Right lobe of liver (tissue), 6 donors: ENCODE data around the gene XPO6. TPM values are rescaled to one million over a fixed set of nuclear protein-coding genes. Genes with fewer than 3 reads are reported as not detected.

Experiments
- ATAC-seq, 4 donors: fragments of 200-7000 bp; cut with Tn5 transposase; one replicate each; pipeline ENCODE4 v1.9.1; 2020; ENCODE audit warnings: mild to moderate bottlenecking in 4 of 4, moderate library complexity in 4 of 4
- DNase-seq, 3 donors: peaks; one replicate each; pipeline ENCODE4 v3.0.0-alpha.2; 2020
- H3K27ac ChIP-seq, 3 donors: fragments of 200-600 bp; one replicate each; pipeline ENCODE4 v1.8.0; 2022
- H3K27me3 ChIP-seq, 2 donors: fragments of 200-600 bp; one replicate each; pipeline ENCODE4 v1.8.0; 2022
- H3K36me3 ChIP-seq, 4 donors: fragments of 200-600 bp; sonication (generic) in 1 of 4; one replicate each; pipeline versions ENCODE4 v1.5.1 to v1.8.0; 2017 to 2022; ENCODE audit warnings: control low read depth in 1 of 4
- H3K4me1 ChIP-seq, 4 donors: fragments of 200-600 bp; sonication (generic) in 1 of 4; one replicate each; pipeline versions ENCODE4 v1.5.1 to v1.8.0; 2017 to 2022; ENCODE audit warnings: control low read depth in 1 of 4
- H3K4me3 ChIP-seq, 3 donors: fragments of 200-600 bp; one replicate each; pipeline ENCODE4 v1.8.0; 2022
- H3K9me3 ChIP-seq, 4 donors: fragments of 200-600 bp; sonication (generic) in 1 of 4; one replicate each; pipeline versions ENCODE4 v1.5.1 to v1.8.0; 2017 to 2022; ENCODE audit warnings: control low read depth in 1 of 4
- POLR2A ChIP-seq: fragments of 450-650 bp; IDR thresholded peaks from one replicate; pipeline ENCODE4 v1.6.1; 2017; ENCODE audit warnings: antibody characterized with exemption, mild to moderate bottlenecking
- WGBS: methylation state at CpG from one replicate; pipeline ENCODE4 v1.1.6; 2018; ENCODE audit warnings: low coverage, low lambda C conversion rate; ENCODE audit not compliant: insufficient coverage; ENCODE audit errors: missing lambda C conversion rate; 5-methylcytosine and 5-hydroxymethylcytosine counted together
- intact Hi-C, 2 donors: fragments of 100-400 bp; cut with DNase I; formaldehyde crosslinking; loops; one replicate each; pipeline versions ENCODE4 v1.11.2 to v1.14.1; 2022
- total RNA-seq, 6 experiments: library from RNA; depleted of rRNA in 2 of 6; stranded (reverse); fragments of >200 nt in 2 of 6; fragmentation: NEBNext Ultra II Directional in 3 of 6; extraction: Animal tissue kit (Norgen Biotek cat#: 25700) in 3 of 6; gene quantifications; one replicate each; pipeline versions ENCODE4 v1.1.0 to v1.2.4, GENCODE V29; 2016 to 2023
- TF ChIP-seq, protein P1 (sequence below), 4 donors: fragments of 200-600 bp in 3 of 4; fragments of 450-650 bp in 1 of 4; IDR thresholded peaks; one replicate each; pipeline versions ENCODE4 v1.5.1 to v1.8.0; 2016 to 2022; ENCODE audit warnings: antibody characterized with exemption in 4 of 4, mild to moderate bottlenecking in 2 of 4
- donor health status: DM: no; HTN: yes; CAD: no.
- donor health status: DM: no; HTN: no; CAD: no.
- donor health status: DM: no; HTN: no; CAD: no.
- donor health status: DM: no; HTN: yes; CAD: no.
- donor health status: DM: no; HTN: yes; CAD: no.

XPO6 gene
- total RNA-seq, 6 experiments from 2014 or later = 41.8 to 62.1 (median 51.3) TPM

DNA sequence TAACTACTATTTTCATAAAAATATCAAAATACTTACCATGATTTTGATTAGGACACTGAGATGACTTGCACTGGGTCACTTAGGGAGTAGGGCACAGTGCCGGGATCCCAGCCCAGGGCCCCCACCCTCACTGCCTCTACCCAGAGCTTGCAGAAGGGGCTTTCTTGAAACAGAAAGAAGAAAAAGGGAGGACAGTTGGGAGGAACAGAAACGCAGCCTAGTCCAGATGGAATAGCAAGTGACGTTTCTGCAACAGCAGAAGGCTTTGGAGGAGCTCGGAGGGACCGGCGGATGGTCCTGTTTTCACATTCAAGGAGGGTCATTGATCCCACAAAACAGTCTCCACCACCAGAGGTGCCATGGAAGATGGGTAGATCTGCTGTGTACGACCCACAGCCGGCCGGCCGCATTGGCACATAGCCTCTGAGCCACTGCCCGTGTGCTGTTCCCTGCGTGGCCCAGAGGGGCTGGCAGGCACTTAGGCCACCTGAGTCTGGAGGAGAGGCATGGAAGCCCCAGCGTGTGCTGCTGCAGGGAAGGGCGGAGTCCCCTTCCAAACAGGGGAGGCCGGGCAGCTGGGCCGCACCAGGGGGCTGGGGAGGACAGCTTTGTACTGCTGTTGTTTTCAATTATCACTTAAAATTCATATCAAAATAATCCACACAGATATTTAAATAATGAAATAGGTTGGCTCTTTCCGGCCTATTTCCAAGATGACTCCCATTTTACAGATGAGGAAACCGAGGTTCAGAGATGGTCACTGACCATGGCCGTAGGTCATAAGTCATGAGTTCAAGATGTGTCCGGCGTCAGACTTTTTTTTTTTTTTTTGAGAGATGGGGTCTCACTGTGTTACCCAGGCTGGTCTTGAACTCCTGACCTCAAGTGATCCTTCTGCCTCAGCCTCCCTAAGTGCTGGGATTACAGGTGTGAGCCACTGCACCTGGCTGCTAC, 125.3 kb downstream of the XPO6 start:
- 85% methylated on average over 13 of the region's 21 CpGs for WGBS
- intact Hi-C loops = no loop called here
- Histone ChIP-seq H3K4me3 (no peak overlapping the region), H3K27ac (no peak overlapping the region), H3K36me3 (no peaks in the 10 kb centered on the region), H3K27me3 (no peaks in the 10 kb centered on the region), H3K4me1 (peaks cover 0 to 7% (median 0%) of the 10 kb centered on the region in 4 donors), H3K9me3 (no peaks in the 10 kb centered on the region)
- ATAC-seq (no peak), DNase-seq (no peak)
- TF ChIP-seq, protein P1, sequence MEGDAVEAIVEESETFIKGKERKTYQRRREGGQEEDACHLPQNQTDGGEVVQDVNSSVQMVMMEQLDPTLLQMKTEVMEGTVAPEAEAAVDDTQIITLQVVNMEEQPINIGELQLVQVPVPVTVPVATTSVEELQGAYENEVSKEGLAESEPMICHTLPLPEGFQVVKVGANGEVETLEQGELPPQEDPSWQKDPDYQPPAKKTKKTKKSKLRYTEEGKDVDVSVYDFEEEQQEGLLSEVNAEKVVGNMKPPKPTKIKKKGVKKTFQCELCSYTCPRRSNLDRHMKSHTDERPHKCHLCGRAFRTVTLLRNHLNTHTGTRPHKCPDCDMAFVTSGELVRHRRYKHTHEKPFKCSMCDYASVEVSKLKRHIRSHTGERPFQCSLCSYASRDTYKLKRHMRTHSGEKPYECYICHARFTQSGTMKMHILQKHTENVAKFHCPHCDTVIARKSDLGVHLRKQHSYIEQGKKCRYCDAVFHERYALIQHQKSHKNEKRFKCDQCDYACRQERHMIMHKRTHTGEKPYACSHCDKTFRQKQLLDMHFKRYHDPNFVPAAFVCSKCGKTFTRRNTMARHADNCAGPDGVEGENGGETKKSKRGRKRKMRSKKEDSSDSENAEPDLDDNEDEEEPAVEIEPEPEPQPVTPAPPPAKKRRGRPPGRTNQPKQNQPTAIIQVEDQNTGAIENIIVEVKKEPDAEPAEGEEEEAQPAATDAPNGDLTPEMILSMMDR (IDR thresholded peaks at IDR 0.05) = no peak
- no peak for TF ChIP-seq POLR2A

DNA sequence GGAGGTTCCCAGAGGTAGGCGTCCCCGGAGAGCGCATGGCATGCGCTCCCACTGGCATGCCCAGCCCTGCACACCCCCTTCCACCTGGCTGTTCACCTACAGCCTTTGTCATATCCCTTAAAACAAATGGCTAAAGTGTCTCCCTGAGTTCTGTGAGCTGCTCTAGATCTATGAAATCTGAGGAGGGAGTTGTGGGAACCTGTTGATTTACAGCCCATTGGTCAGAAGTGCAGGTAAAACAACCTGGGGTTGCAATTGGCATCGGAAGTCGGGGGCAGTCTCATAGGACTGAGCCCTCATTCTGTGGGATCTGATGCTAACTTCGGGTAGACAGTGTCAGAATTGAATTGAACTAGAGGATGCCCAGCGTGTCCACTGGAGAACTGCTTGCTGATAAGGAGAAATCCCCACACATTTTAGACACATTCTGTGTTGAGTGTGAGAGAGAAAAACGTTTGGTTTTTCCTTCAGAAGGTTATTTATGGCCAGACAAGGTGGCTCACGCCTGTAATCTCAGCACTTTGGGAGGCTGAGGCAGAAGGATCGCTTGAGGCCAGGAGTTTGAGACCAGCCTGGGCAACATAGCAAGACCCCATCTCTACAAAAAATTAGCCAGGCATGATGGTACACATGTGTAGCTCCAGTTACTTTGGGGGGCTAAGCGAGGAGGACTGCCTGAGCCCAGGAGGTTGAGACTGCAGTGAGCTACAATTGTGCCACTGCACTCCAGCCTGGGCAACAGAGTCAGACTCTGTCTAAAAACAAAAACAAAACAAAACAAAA, 126.2 kb downstream of the XPO6 start:
- Histone ChIP-seq H3K4me3 (no peak overlapping the region), H3K27ac (no peak overlapping the region), H3K27me3 (no peaks in the 10 kb centered on the region), H3K9me3 (no peaks in the 10 kb centered on the region), H3K36me3 (no peaks in the 10 kb centered on the region), H3K4me1 (peaks cover 0 to 7% (median 0%) of the 10 kb centered on the region in 4 donors)
- DNase-seq (no peak), ATAC-seq (no peak)
- intact Hi-C loops = no loop called here
- WGBS = 70% methylated on average over 8 of the region's 12 CpGs
- no peak for TF ChIP-seq POLR2A
- TF ChIP-seq, protein P1 (IDR thresholded peaks at IDR 0.05) = no peak

DNA sequence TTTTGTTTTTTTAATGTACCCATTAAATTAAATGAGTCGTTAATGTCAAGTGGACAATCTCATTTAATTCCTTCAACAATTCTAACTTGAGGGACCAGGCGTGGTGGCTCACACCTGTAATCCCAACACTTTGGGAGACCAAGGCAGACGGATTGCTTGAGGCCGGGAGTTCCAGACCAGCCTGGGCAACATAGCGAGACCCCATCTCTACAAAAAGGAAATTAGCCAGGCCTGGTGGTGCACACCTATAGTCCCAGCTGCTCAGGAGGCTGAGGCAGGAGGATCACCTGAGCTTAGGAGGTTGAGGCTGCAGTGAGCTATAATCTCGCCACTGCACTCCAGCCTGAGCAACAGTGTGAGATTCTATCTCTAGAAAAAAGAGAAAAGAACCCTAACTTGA, 127.6 kb downstream of the XPO6 start:
- H3K4me1 ChIP-seq = peaks cover 0 to 7% (median 0%) of the 10 kb centered on the region in 4 donors
- TF ChIP-seq POLR2A = no peak
- TF ChIP-seq, protein P1 (IDR thresholded peaks at IDR 0.05) = no peak
- no peaks in the 10 kb centered on the region for H3K9me3 ChIP-seq
- H3K36me3 ChIP-seq = no peaks in the 10 kb centered on the region
- no peak overlapping the region for H3K27ac ChIP-seq
- 85% methylated on average over 4 of the region's 6 CpGs for WGBS
- DNase-seq = no peak
- no peak for ATAC-seq
- H3K4me3 ChIP-seq = no peak overlapping the region
- H3K27me3 ChIP-seq = no peaks in the 10 kb centered on the region
- intact Hi-C loops = no loop called here

DNA sequence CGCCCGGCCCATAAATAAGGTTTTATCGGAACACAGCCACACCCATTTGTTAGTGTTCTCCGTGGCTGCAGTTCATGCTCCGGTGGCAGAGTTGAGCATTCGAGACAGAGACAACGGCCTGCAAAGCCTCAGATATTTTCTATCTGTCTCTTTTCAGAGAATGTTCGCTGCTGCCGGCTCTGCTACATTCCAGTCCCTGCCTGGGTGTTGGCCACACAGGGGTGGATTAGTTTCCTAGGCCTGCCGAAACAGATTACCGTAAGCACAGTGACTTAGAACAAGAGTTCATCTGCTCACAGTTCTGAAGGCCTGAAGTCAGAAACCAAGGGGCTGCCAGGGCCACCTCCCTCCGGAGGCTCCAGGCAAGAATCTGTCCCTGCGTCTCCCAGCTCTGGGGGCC, 129.1 kb downstream of the XPO6 start:
- Histone ChIP-seq H3K27ac (no peak overlapping the region), H3K9me3 (no peaks in the 10 kb centered on the region), H3K36me3 (no peaks in the 10 kb centered on the region), H3K4me1 (peaks cover 0 to 7% (median 0%) of the 10 kb centered on the region in 4 donors), H3K4me3 (no peak overlapping the region), H3K27me3 (no peaks in the 10 kb centered on the region)
- TF ChIP-seq, protein P1 (IDR thresholded peaks at IDR 0.05) = no peak
- no peak for TF ChIP-seq POLR2A
- no peak for ATAC-seq
- intact Hi-C loops = no loop called here
- no peak for DNase-seq
- WGBS = 94% methylated on average over 7 of the region's 13 CpGs
